Nucleus accumbens (tissue), 56 donors: Measurements from ENCODE around the gene COMT.

Experiments used
- DNase-seq, 56 donors: peaks; one replicate each; lab custom pipeline; 2025; lab: John Stamatoyannopoulos, UW

COMT gene

GRCh38 chr22:20003304-20003703 is 61.7 kb downstream of the COMT start:
- no peak for DNase-seq

- DNase-seq, result no peak
These were observed 62.9 kb downstream of the COMT start for GRCh38 chr22:20004464-20004863.

- no peak for DNase-seq
These were observed 66.8 kb downstream of the COMT start for GRCh38 chr22:20008221-20008995.

GRCh38 chr22:20009018-20009491 is 67.5 kb downstream of the COMT start:
- DNase-seq, result no peak

GRCh38 chr22:20009582-20010306 is 68.2 kb downstream of the COMT start:
- DNase-seq, result no peak

GRCh38 chr22:20010307-20011122 is 68.9 kb downstream of the COMT start:
- DNase-seq, result no peak

GRCh38 chr22:20011123-20011992 is 69.8 kb downstream of the COMT start:
- no peak for DNase-seq

GRCh38 chr22:20011993-20012740 is 70.6 kb downstream of the COMT start:
- no peak for DNase-seq

- no peak for DNase-seq
These were observed 71.3 kb downstream of the COMT start for GRCh38 chr22:20012741-20013331.

- peak in 40 of 56 donors; percentile 12 to 72 (median 39) for DNase-seq
These were observed 71.9 kb downstream of the COMT start for GRCh38 chr22:20013382-20013871.

GRCh38 chr22:20014526-20015186 is 73.1 kb downstream of the COMT start:
- no peak for DNase-seq

GRCh38 chr22:20015187-20015625 is 73.6 kb downstream of the COMT start:
- no peak for DNase-seq

- DNase-seq, result peak in 2 of 56 donors; percentile 47 to 81
These were observed 74.6 kb downstream of the COMT start for GRCh38 chr22:20015971-20016733.

- DNase-seq, result peak in 55 of 56 donors; percentile 19 to 94 (median 87)
These were observed 75.4 kb downstream of the COMT start, which contains the start of gene ARVCF for GRCh38 chr22:20016734-20017621. Gene ARVCF, minus strand, starts transcription at chr22:20016823. Its CDS starts 26,029 bp downstream, at chr22:19990794.

GRCh38 chr22:20017622-20017958 is 76.0 kb downstream of the COMT start:
- no peak for DNase-seq

- no peak for DNase-seq
These were observed 76.4 kb downstream of the COMT start for GRCh38 chr22:20018001-20018400.
